ENCODE results near the gene TDO2. TPM values are rescaled to one million over a fixed set of nuclear protein-coding genes. Genes with fewer than 3 reads are reported as not detected.

Gene TDO2
- total RNA-seq, 1 donor from 2014 or later, result not detected

DNA sequence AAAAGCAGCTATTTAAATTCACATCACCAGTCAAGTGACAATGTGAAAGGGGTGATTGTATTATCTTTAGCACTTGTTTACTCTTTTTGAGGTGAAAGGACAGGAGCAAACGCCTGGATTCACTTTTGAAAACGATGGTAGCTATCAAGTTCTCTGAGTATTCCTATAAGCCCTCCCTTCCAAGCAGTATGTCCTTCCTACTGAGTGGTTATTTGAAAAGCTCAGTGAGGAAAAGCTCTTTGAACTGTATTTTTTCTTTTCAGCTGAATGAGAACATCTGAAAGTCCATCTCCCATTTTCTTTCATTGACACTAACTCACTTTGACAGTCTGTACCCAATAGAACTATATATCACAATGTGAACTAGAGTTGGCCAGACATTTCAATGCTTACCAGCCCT lies 59.3 kb downstream of the TDO2 start:
- H3K4me1 ChIP-seq (ENCODE audit: control insufficient read depth in 3 of 3, insufficient read depth in 3 of 3, low read length in 3 of 3), result peaks cover 0 to 3% (median 0%) of the 10 kb centered on the region in 3 donors
- H3K9ac ChIP-seq (ENCODE audit: low read depth in 1 of 3, low read length in 3 of 3), result no peak overlapping the region
- no peaks in the 10 kb centered on the region for H3K36me3 ChIP-seq (ENCODE audit: control insufficient read depth in 3 of 3, insufficient read depth in 3 of 3, low read length in 3 of 3)
- H3K27me3 ChIP-seq (ENCODE audit: control insufficient read depth in 3 of 3, insufficient read depth in 3 of 3, low read length in 3 of 3), result no peaks in the 10 kb centered on the region
- no peak overlapping the region for H3K27ac ChIP-seq (ENCODE audit: low read depth, low read length)
- H3K9me3 ChIP-seq (ENCODE audit: control insufficient read depth in 3 of 3, low read length in 3 of 3), result no peaks in the 10 kb centered on the region
- H3K4me3 ChIP-seq (ENCODE audit: low read length in 3 of 3), result no peak overlapping the region

- peaks cover 0 to 3% (median 0%) of the 10 kb centered on the region in 3 donors for H3K4me1 ChIP-seq (ENCODE audit: control insufficient read depth in 3 of 3, insufficient read depth in 3 of 3, low read length in 3 of 3)
- H3K36me3 ChIP-seq (ENCODE audit: control insufficient read depth in 3 of 3, insufficient read depth in 3 of 3, low read length in 3 of 3), result no peaks in the 10 kb centered on the region
- no peaks in the 10 kb centered on the region for H3K9me3 ChIP-seq (ENCODE audit: control insufficient read depth in 3 of 3, low read length in 3 of 3)
- H3K4me3 ChIP-seq (ENCODE audit: low read length in 3 of 3), result no peak overlapping the region
- H3K27ac ChIP-seq (ENCODE audit: low read depth, low read length), result no peak overlapping the region
- H3K9ac ChIP-seq (ENCODE audit: low read depth in 1 of 3, low read length in 3 of 3), result no peak overlapping the region
- no peaks in the 10 kb centered on the region for H3K27me3 ChIP-seq (ENCODE audit: control insufficient read depth in 3 of 3, insufficient read depth in 3 of 3, low read length in 3 of 3)
Measured at GRCh38 chr4:155964016-155964891, 60.8 kb downstream of the TDO2 start.

GRCh38 chr4:155966171-155966570 lies 62.7 kb downstream of the TDO2 start:
- Histone ChIP-seq H3K9me3 (ENCODE audit: control insufficient read depth in 3 of 3, low read length in 3 of 3) (no peaks in the 10 kb centered on the region), H3K27me3 (ENCODE audit: control insufficient read depth in 3 of 3, insufficient read depth in 3 of 3, low read length in 3 of 3) (no peaks in the 10 kb centered on the region), H3K4me3 (ENCODE audit: low read length in 3 of 3) (no peak overlapping the region), H3K27ac (ENCODE audit: low read depth, low read length) (no peak overlapping the region), H3K9ac (ENCODE audit: low read depth in 1 of 3, low read length in 3 of 3) (no peak overlapping the region), H3K36me3 (ENCODE audit: control insufficient read depth in 3 of 3, insufficient read depth in 3 of 3, low read length in 3 of 3) (no peaks in the 10 kb centered on the region), H3K4me1 (ENCODE audit: control insufficient read depth in 3 of 3, insufficient read depth in 3 of 3, low read length in 3 of 3) (peaks cover 0 to 3% (median 0%) of the 10 kb centered on the region in 3 donors)

DNA sequence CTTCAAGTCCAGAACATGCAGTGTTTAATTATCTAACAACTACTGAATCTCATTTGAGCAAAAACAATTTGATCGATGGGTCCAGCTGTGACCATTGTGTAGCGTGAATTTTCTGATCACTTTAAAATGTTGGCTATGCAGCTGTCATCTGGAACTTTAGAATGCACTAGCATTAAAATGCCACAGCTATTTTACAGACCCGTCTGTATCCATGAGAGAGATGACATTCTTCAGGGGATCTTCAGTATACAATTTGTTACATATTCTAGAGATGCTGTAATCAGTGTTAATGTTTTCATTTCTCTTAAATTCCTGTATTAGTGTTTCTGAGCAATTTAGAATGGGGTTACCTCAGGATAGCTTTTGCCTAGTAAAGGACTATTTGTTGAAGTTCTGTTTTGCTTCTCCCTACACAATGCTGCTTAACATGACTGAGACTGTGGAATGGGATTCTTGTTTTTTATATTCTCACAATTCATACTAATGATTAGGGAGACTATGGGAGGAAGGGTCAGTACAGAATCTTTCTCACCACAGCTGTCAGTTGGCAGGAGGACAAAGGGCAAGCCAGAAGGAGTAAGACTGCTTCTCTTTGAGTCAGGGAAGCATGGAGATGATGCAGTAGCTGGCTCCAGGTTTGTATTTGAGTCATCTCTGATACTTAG lies 63.4 kb downstream of the TDO2 start:
- Histone ChIP-seq H3K4me3 (ENCODE audit: low read length in 3 of 3) (no peak overlapping the region), H3K27ac (ENCODE audit: low read depth, low read length) (no peak overlapping the region), H3K9me3 (ENCODE audit: control insufficient read depth in 3 of 3, low read length in 3 of 3) (no peaks in the 10 kb centered on the region), H3K36me3 (ENCODE audit: control insufficient read depth in 3 of 3, insufficient read depth in 3 of 3, low read length in 3 of 3) (no peaks in the 10 kb centered on the region), H3K4me1 (ENCODE audit: control insufficient read depth in 3 of 3, insufficient read depth in 3 of 3, low read length in 3 of 3) (peaks cover 0 to 3% (median 0%) of the 10 kb centered on the region in 3 donors), H3K9ac (ENCODE audit: low read depth in 1 of 3, low read length in 3 of 3) (no peak overlapping the region), H3K27me3 (ENCODE audit: control insufficient read depth in 3 of 3, insufficient read depth in 3 of 3, low read length in 3 of 3) (no peaks in the 10 kb centered on the region)

Other genes with a start within 250 kb of the TDO2 start
- gene GUCY1A1, start 236.8 kb upstream of the TDO2 start, total RNA-seq, result 19.8 TPM
- gene GUCY1B1, start 144.7 kb upstream of the TDO2 start, total RNA-seq, result 15.7 TPM
- gene ASIC5, start 37.4 kb upstream of the TDO2 start, total RNA-seq, result not detected
- gene CTSO, start 50.2 kb downstream of the TDO2 start, total RNA-seq, result 20.4 TPM

Measured in skeletal muscle tissue (tissue), 4 donors.